H9 (cell line): Measurements from ENCODE around the gene PEX14. TPM values are rescaled to one million over a fixed set of nuclear protein-coding genes. Genes with fewer than 3 reads are reported as not detected.

Experiments
- DNase-seq: peaks from one replicate; pipeline ENCODE4 v3.0.0-alpha.2; 2017
- H2AFZ ChIP-seq: one replicate; pipeline ENCODE4 v1.6.1; 2013; ENCODE audit warnings: mild to moderate bottlenecking, low read length, control low read depth, moderate library complexity
- H2AK5ac ChIP-seq: 2 replicates; pipeline ENCODE4 v1.6.1; 2013; ENCODE audit warnings: low read length, control low read depth, mixed read lengths; ENCODE audit not compliant: insufficient read length
- H2BK120ac ChIP-seq: one replicate; pipeline ENCODE4 v1.6.1; 2013; ENCODE audit warnings: low read depth, mild to moderate bottlenecking, low read length, control low read depth, inconsistent platforms; ENCODE audit not compliant: poor library complexity, severe bottlenecking
- H2BK12ac ChIP-seq: 2 replicates; pipeline ENCODE4 v1.6.1; 2013; ENCODE audit warnings: low read length, control low read depth, mixed read lengths, low read depth; ENCODE audit not compliant: insufficient read length
- H2BK15ac ChIP-seq: 2 replicates; pipeline ENCODE4 v1.6.1; 2013; ENCODE audit warnings: low read depth, low read length, control low read depth
- H2BK20ac ChIP-seq: one replicate; pipeline ENCODE4 v1.6.1; 2013; ENCODE audit warnings: low read depth, mild to moderate bottlenecking, low read length, control low read depth, inconsistent platforms; ENCODE audit not compliant: poor library complexity, severe bottlenecking
- H2BK5ac ChIP-seq: 2 replicates; pipeline ENCODE4 v1.6.1; 2013; ENCODE audit warnings: low read length, control low read depth, mixed read lengths; ENCODE audit not compliant: insufficient read length
- H3K14ac ChIP-seq: 2 replicates; pipeline ENCODE4 v1.6.1; 2013; ENCODE audit warnings: low read length, control low read depth; ENCODE audit not compliant: insufficient read depth
- H3K18ac ChIP-seq: 2 replicates; pipeline ENCODE4 v1.6.1; 2013; ENCODE audit warnings: low read depth, mild to moderate bottlenecking, mixed read lengths, low read length, control low read depth; ENCODE audit not compliant: insufficient read length
- H3K23ac ChIP-seq: 2 replicates; pipeline ENCODE4 v1.6.1; 2013; ENCODE audit warnings: low read length, control low read depth, mixed read lengths, low read depth; ENCODE audit not compliant: insufficient read length
- H3K23me2 ChIP-seq: 2 replicates; pipeline ENCODE4 v1.6.1; 2013; ENCODE audit warnings: low read depth, mild to moderate bottlenecking, mixed read lengths, low read length, control low read depth; ENCODE audit not compliant: insufficient read length, poor library complexity, severe bottlenecking
- H3K27ac ChIP-seq: 2 replicates; pipeline ENCODE4 v1.5.1; 2013; ENCODE audit warnings: low read length, control low read depth, mixed read lengths, low read depth; ENCODE audit not compliant: insufficient read length
- H3K27me3 ChIP-seq: 2 replicates; pipeline ENCODE4 v1.6.1; 2013; ENCODE audit warnings: low read length, control low read depth, inconsistent platforms; ENCODE audit not compliant: insufficient read depth
- H3K4ac ChIP-seq: 2 replicates; pipeline ENCODE4 v1.6.1; 2013; ENCODE audit warnings: low read depth, mild to moderate bottlenecking, control low read depth, inconsistent platforms, low read length, moderate library complexity
- H3K4me1 ChIP-seq: 2 replicates; pipeline ENCODE4 v1.6.1; 2013; ENCODE audit warnings: low read length, control low read depth, inconsistent platforms; ENCODE audit not compliant: insufficient read depth
- H3K4me2 ChIP-seq: 2 replicates; pipeline ENCODE4 v1.6.1; 2013; ENCODE audit warnings: low read length, control low read depth, mixed read lengths; ENCODE audit not compliant: insufficient read length, insufficient read depth
- H3K56ac ChIP-seq: 2 replicates; pipeline ENCODE4 v1.6.1; 2013; ENCODE audit warnings: low read depth, mild to moderate bottlenecking, mixed read lengths, low read length, control low read depth; ENCODE audit not compliant: insufficient read length
- H3K79me1 ChIP-seq: 2 replicates; pipeline ENCODE4 v1.6.1; 2013; ENCODE audit warnings: low read depth, mild to moderate bottlenecking, moderate library complexity, low read length, control low read depth, inconsistent platforms; ENCODE audit not compliant: insufficient read depth, poor library complexity, severe bottlenecking
- H3K79me2 ChIP-seq: 2 replicates; pipeline ENCODE4 v1.6.1; 2013; ENCODE audit warnings: low read length, control low read depth, inconsistent platforms; ENCODE audit not compliant: insufficient read depth
- H3K9ac ChIP-seq: 2 replicates; pipeline ENCODE4 v1.6.1; 2013; ENCODE audit warnings: low read length, control low read depth, mixed read lengths; ENCODE audit not compliant: insufficient read length; ENCODE audit errors: extremely low read depth
- H3K9me3 ChIP-seq: one replicate; pipeline ENCODE4 v1.6.1; 2013; ENCODE audit warnings: low read depth, low read length, inconsistent platforms; ENCODE audit not compliant: control insufficient read depth
- H3T11ph ChIP-seq: one replicate; pipeline ENCODE4 v1.6.1; 2013; ENCODE audit warnings: mild to moderate bottlenecking, low read length, control low read depth, inconsistent platforms
- H4K20me1 ChIP-seq: one replicate; pipeline ENCODE4 v1.6.1; 2013; ENCODE audit not compliant: control insufficient read depth, insufficient read length, insufficient read depth
- H4K5ac ChIP-seq: 2 replicates; pipeline ENCODE4 v1.6.1; 2013; ENCODE audit warnings: low read depth, mild to moderate bottlenecking, mixed read lengths, low read length, control low read depth; ENCODE audit not compliant: insufficient read length
- H4K8ac ChIP-seq: replicated peaks from 2 replicates; pipeline ENCODE4 v1.6.1; 2013; ENCODE audit warnings: low read length, control low read depth, mixed read lengths, low read depth; ENCODE audit not compliant: insufficient read length
- H4K91ac ChIP-seq: 2 replicates; pipeline ENCODE4 v1.6.1; 2013; ENCODE audit warnings: low read depth, mild to moderate bottlenecking, moderate library complexity, mixed read lengths, low read length, control low read depth; ENCODE audit not compliant: insufficient read length
- H3K27ac Mint-ChIP-seq, 3 experiments: 2 replicates in 2 of 3; 3 replicates in 1 of 3; pipeline ENCODE4 v1.8.0; 2020 to 2021; ENCODE audit warnings: mixed read lengths in 3 of 3, mild to moderate bottlenecking in 1 of 3, moderate library complexity in 1 of 3
- H3K27me3 Mint-ChIP-seq: 2 replicates; pipeline ENCODE4 v1.8.0; 2021; ENCODE audit warnings: low read depth, mild to moderate bottlenecking, moderate library complexity, mixed read lengths
- H3K36me3 Mint-ChIP-seq, 3 experiments: 2 replicates in 2 of 3; 3 replicates in 1 of 3; pipeline ENCODE4 v1.8.0; 2020 to 2021; ENCODE audit warnings: low read depth in 3 of 3, mixed read lengths in 3 of 3; ENCODE audit not compliant: insufficient read depth in 1 of 3
- H3K4me1 Mint-ChIP-seq, 2 experiments: 2 replicates each; pipeline ENCODE4 v1.8.0; 2020; ENCODE audit warnings: mixed read lengths in 2 of 2
- H3K4me3 Mint-ChIP-seq, 2 experiments: 2 replicates in 1 of 2; 3 replicates in 1 of 2; pipeline ENCODE4 v1.8.0; 2020 to 2021; ENCODE audit warnings: mild to moderate bottlenecking in 2 of 2, mixed read lengths in 2 of 2, moderate library complexity in 1 of 2
- H3K9me3 Mint-ChIP-seq, 2 experiments: 2 replicates in 1 of 2; 3 replicates in 1 of 2; pipeline ENCODE4 v1.8.0; 2020; ENCODE audit warnings: mild to moderate bottlenecking in 2 of 2, mixed read lengths in 2 of 2, moderate library complexity in 1 of 2
- CTCF ChIP-seq: fragments of 200-600 bp; sonication (generic); conservative IDR thresholded peaks from 3 replicates; pipeline ENCODE4 v1.8.0; 2021; ENCODE audit warnings: antibody characterized with exemption, mild to moderate bottlenecking
- WGBS: extraction: QIAGEN DNeasy Blood & Tissue Kit; methylation state at CpG from one replicate; pipeline ENCODE4 v1.1.7; 2013; ENCODE audit warnings: missing lambda C conversion rate, low lambda C conversion rate, mixed read lengths; ENCODE audit not compliant: insufficient read length; ENCODE audit errors: extremely low coverage; 5-methylcytosine and 5-hydroxymethylcytosine counted together
- total RNA-seq: library from RNA; stranded (reverse); gene quantifications from 2 replicates; pipeline ENCODE4 v1.2.1, GENCODE V29; 2021

PEX14 gene
- total RNA-seq, 1 experiment from 2014 or later: 23.9 TPM

GRCh38 chr1:10629816-10630571, 155.2 kb downstream of the PEX14 start:
- H3K23me2 ChIP-seq: no peaks in the 10 kb centered on the region
- DNase-seq: no peak
- H4K91ac ChIP-seq: no peak overlapping the region
- no peak overlapping the region for H4K5ac ChIP-seq
- H2BK5ac ChIP-seq: no peak overlapping the region
- no peaks in the 10 kb centered on the region; the same call in 1 of the 2 replicates for H3K4me1 ChIP-seq
- H3K79me2 ChIP-seq: no peaks in the 10 kb centered on the region
- no peak overlapping the region for H2BK12ac ChIP-seq
- H3K4me2 ChIP-seq: no peak overlapping the region
- no peak overlapping the region; the same call in 1 of the 2 replicates for H3K14ac ChIP-seq
- H3K9me3 ChIP-seq: no peaks in the 10 kb centered on the region
- H2BK120ac ChIP-seq: no peak overlapping the region
- Mint-ChIP-seq H3K9me3 (no peaks in the 10 kb centered on the region), H3K27me3 (no peaks in the 10 kb centered on the region), H3K36me3 (peaks cover 3 to 6% (median 5%) of the 10 kb centered on the region in 3 experiments; a peak in 3 of 7 replicates), H3K4me3 (no peak overlapping the region), H3K27ac (peak overlapping the region in 2 of 3 experiments; percentile 59 to 85; a peak in 1 of 7 replicates), H3K4me1 (peaks cover 24 to 37% of the 10 kb centered on the region in 2 experiments)
- H4K20me1 ChIP-seq: no peaks in the 10 kb centered on the region
- H2BK20ac ChIP-seq: no peak overlapping the region
- no peak overlapping the region for H4K8ac ChIP-seq
- no peaks in the 10 kb centered on the region for H3K27me3 ChIP-seq
- no peak overlapping the region for H3T11ph ChIP-seq
- no peak overlapping the region for H2BK15ac ChIP-seq
- no peak overlapping the region for H3K9ac ChIP-seq
- H3K27ac ChIP-seq: no peak overlapping the region
- H3K23ac ChIP-seq: no peak overlapping the region
- no peak overlapping the region for H3K56ac ChIP-seq
- H2AK5ac ChIP-seq: no peak overlapping the region
- H2AFZ ChIP-seq: no peak overlapping the region
- no peak overlapping the region for H3K18ac ChIP-seq
- no CpG with 5 or more reads among the region's 36 CpGs for WGBS
- H3K79me1 ChIP-seq: no peaks in the 10 kb centered on the region
- TF ChIP-seq CTCF: peak; percentile 38
- H3K4ac ChIP-seq: no peak overlapping the region
